GM18868 (cell line): ENCODE data around the gene RNF224.

Source experiments
- ATAC-seq: cut with Tn5 transposase; IDR thresholded peaks from one replicate; pipeline ENCODE4 v1.9.1; 2021; ENCODE audit warnings: mild to moderate bottlenecking, moderate library complexity; ENCODE audit not compliant: unreplicated experiment

The RNF224 gene

DNA sequence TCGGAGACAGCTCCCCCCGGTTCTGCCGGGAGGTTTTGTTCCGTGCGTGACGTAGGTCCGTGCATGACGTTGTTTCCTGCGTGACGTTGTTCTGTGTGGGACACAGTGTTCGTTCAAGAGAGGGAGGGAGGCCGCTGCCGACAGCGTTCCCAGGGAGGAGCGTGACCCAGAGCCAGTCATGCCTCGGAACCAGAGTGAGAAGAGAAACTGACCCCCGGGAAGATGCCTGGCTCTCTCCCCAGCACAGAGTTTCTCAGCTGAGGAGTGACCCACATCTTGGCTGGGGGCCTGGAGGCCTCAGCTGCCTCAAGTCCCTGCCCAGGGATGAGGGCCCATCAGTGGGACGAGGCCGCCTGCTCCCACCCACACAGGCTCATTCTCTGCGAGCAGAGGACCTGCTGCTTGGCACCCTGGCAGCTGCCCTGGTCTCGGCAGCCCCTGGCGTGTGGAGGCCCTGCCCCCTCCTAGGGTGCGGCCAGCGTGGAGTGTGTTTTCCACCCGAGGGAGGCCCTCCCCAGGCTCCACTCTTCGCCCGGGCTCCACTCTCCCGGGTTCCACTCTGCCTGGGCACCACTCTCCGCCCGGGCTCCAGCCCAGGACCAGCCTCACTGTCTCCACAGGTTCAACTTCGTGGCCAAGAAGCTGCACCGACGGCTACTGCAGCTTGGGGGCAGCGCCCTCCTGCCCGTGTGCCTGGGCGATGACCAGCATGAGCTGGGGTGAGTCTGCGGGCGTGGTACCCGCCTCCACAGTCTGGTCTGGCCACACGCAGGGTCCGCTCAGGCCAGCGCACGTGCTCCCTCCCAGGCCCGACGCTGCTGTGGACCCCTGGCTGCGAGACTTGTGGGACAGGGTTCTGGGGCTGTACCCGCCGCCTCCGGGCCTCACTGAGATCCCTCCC is 13.9 kb upstream of the RNF224 start:
- ATAC-seq, result no peak

- no peak for ATAC-seq
These were observed 12.7 kb upstream of the RNF224 start for GRCh38 chr9:137214620-137215019.

DNA sequence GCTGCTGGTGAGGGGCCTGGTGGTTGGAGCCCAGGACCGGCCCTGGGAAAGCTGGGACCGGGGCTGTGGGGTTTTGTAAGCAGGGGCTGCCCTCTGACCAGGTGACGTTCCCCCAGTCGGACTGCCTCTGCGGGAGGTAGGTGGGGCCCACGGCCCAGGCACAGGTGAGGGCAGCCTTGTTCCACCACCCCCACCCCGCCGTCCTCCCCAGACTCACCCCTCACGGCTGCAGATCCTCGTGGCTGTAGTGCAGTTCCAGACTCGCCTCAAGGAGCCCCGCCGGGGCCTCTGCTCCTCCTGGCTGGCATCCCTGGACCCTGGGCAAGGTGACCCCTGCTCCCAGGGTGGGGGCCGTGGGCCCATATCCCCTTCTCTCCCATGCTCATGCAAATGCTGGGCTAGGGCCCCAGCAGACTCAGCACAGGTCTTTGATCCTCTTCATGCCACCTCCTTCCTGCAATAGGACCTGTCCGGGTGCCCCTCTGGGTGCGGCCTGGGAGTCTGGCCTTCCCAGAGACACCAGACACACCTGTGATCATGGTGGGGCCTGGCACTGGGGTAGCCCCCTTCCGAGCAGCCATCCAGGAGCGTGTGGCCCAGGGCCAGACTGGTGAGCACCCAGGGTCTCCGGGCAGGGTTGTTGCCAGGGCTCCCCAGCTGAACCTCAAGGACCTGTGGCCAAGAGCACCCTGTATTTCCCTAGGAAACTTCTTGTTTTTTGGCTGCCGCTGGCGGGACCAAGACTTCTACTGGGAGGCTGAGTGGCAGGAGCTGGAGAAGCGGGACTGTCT is 11.9 kb upstream of the RNF224 start:
- no peak for ATAC-seq

- no peak for ATAC-seq
These were observed 10.9 kb upstream of the RNF224 start for GRCh38 chr9:137216188-137216965.

- no peak for ATAC-seq
These were observed 9.8 kb upstream of the RNF224 start for GRCh38 chr9:137217276-137218211.

DNA sequence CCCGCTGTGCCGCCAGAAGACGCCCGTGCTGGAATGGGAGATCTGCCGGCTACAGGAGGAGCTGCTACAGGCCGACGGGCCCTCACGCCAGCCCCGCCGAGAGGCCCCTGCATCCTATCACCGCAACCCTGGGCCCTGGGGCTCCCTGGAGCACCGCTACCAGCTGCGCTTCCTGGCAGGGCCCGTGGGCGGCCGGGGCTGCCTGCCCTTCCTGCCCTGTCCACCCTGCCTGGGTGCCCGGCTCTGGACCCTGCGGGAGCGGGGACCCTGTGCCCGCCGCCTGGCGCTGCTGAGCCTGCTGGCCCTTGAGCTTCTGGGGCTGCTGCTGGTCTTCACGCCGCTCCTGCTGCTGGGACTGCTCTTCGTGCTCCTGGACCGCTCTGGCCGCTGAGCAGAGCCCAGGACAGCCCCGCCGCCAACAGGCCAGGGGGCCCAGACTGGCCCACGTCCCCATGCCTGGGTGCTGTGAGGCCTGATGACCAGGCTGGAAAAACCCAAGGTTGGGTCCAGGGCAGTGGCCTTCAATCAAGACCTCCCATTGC is 9.0 kb upstream of the RNF224 start:
- ATAC-seq, result no peak

GRCh38 chr9:137218754-137219271 is 8.5 kb upstream of the RNF224 start:
- ATAC-seq, result no peak

GRCh38 chr9:137219757-137220316 is 7.5 kb upstream of the RNF224 start:
- ATAC-seq, result no peak

GRCh38 chr9:137220317-137221094 is 6.8 kb upstream of the RNF224 start:
- no peak for ATAC-seq

GRCh38 chr9:137221095-137221505 is 6.2 kb upstream of the RNF224 start:
- no peak for ATAC-seq

- no peak for ATAC-seq
These were observed 5.7 kb upstream of the RNF224 start for GRCh38 chr9:137221506-137222111.

- no peak for ATAC-seq
These were observed 4.9 kb upstream of the RNF224 start, which contains the start of gene RNF208 for GRCh38 chr9:137222190-137223077. Gene RNF208 (minus strand): TSS chr9:137222240. CDS start chr9:137221212, 1,028 bp downstream.

- peak; percentile 73 for ATAC-seq
These were observed 4.0 kb upstream of the RNF224 start for GRCh38 chr9:137223078-137223970.

DNA sequence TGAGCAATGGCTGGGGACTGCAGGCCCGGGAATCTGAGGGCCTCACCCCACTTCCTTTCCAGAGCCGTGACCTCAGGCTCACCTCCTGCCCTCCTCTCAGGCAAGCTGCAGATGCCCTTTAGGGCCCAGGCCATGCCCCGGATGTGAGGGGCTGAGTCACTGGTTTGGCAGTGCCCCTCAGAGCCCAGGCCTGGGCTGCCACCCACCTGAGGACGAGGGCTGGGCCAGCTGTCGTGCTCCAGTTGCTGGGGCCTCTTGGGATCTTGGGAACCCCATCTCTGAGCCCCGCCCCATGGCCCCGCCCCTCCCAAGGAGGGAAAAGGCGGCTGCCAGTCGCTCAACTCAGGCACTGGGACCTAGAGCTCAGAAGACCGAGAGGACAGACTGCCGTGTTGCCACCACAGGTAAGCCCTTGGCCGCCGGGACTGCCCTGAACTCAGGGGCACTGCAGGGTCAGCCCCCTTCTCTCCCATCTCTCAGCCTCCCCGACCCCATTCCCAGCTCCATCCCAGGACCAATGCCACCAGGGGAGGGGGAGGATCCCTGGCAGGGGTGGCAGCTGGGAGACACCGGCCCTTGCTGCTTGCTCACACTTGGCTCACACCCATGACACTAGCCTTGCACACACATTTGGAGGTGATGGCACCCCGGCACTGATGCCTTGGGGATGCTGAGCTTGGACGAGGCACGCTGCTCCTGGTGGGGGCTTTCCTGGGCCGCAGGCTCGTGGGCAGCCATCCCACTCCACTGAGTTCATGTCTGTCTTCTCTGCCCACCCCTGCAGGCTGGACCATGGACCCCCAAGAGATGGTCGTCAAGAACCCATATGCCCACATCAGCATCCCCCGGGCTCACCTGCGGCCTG is 2.2 kb upstream of the RNF224 start, which contains the start of gene CYSRT1:
CYSRT1 (plus strand) TSS at position 345 of the 865 bp plus-strand sequence; CDS start at position 793, 448 bp downstream.
- ATAC-seq, result no peak
